ENCODE data around the gene SYTL2.

SYTL2 gene

DNA sequence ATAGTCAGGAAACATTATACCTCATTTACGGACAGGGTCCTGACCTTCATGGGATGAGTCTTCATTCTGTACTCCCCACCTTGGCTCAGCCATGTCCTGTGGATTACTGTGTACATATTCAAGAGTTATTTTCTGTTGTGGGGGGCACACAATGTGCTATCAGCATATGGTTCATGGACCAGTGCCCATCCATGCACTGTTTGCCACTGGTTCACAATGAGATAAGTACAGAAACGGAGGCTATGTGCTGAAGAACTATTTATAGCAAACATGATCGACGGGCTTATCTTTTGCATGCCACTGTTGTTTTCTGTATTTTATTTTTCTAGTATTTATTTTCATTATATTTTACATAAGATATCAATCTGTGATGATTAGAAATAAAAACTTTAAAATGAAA lies 68.6 kb downstream of the SYTL2 start:
- no peak for FAIRE-seq
- no peak for DNase-seq (ENCODE audit: insufficient read length, low spot score)

DNA sequence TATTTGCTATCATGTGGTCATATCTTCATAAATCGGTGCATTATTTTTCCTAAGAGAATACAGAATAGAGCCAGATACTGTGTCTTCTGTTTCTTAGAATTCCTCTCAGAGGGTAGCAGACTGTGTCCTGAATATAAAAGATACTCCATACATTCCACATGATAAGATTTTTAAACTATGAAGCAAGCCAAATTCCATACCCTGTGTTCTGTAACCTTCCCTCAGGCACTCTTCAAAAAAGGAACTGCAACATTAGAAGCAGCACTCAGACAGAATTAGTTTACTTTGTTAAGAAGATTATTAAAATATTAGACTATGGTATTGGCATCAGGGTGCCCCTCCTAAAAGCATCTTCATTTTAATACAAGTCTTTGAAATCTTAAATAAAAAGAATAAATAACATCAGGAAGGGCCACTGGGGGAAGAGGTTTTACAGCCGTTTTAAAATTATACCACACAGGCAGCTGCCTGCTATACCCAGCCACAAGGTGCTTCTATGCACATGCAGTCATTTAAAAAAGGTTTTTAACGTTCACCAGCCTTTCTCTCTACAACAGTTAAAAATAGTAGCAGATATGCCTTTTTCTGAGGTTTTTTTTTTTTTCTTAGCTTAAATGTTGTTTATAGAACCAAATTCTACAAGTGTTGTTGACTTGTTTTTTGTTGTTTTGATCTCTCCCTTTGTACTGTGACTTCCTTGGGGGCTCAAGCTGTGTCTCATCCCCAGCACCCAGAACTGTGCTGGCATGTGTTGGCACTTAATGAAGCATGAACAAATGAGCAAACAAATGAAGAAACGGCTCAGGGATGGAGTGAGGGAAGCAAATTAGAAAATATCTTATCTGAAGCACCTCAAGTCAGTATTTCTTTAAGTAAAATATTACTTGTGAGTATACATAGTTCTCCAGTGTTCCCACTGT lies 70.2 kb downstream of the SYTL2 start:
- FAIRE-seq = no peak

DNA sequence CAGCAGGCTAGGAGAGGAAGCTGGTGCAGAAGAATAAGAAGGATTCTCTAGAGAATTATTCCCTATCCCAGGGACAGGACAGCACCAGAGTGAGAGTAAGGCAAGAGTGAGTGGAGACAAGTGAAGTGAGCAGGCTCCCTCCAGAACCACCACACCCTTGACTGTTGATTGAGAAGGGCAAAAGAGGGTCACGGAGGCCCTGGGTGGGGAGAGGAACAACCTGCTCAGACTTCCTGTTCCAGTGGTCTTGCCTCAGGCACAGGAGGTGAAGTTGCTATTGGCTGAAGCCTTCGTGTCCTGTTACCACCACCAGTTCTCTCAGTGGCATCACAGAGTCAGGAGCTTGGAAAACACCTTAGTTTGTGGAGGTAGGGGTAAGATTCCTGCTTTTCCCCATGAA lies 73.2 kb downstream of the SYTL2 start:
- no peak for FAIRE-seq

More for the DNA sequence above, 70.2 kb downstream of the SYTL2 start:
- DNase-seq (ENCODE audit: insufficient read length, low spot score) = no peak

DNA sequence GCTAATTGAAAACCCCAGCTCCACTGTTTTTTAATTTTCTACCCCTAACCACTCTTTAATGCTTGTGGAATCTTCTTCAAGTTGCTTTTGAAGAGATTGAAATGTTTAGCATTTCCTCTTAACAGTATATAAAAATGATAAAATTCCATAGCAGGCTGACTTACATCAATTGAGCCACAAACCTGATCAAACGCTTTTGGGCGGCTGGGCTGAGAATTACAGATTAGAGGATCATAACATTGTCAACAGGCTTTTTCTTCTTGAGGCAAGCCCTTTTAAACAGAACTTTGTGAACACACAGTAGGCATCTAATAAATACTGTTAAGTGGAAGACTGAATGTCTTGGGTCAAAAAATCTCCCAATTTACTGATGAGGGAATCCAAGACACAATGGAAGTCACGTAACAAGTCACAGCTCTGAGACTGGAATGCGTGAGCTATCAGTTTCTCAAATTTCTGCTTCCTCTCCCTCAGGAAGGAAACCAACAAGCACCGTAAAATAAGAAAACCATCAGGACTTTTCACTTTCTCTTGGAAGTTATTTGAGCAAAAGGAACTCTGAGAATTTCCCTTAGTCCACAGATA lies 75.0 kb downstream of the SYTL2 start:
- FAIRE-seq = no peak

More for the DNA sequence above, 73.2 kb downstream of the SYTL2 start:
- DNase-seq (ENCODE audit: insufficient read length, low spot score) = no peak

DNA sequence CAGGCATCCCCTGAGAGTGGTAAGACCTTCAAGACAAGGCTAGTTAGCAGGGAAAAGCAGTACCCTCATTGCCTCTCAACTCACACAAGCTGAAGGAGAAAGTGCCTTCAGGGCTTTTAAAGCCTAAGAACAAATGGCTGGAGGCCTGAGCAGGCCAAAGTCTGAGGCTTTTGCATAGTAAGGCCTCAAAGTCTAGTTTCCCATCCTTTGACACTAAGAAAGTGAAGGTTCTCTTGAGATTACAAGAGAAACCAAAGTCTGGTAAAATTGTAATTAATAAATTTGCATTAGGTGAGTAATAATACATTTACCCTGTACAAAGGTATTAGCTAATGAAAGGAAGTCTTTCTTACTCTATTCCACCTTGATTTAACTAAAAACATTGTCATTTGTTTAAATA lies 78.0 kb downstream of the SYTL2 start:
- no peak for FAIRE-seq

More for the DNA sequence above, 75.0 kb downstream of the SYTL2 start:
- no peak for DNase-seq (ENCODE audit: insufficient read length, low spot score)

DNA sequence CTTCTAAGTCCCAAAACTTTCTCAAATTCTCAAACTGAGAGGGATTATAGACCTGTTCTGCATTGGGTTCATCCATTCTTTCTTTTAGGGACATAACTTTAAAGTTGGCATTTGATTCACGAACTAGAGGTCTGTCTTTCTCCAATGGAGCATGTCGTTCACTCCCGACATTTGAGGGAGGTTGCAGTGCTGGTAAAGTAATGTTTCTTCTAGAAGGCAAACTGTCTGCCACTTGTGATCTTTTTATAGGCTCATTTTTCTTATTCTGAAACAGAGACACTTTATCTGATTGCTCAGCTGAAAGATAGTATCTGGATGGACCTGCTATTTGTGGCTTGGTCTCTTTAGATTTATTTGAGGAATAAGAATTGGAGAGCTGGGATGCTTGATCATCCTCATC lies 84.6 kb downstream of the SYTL2 start:
- FAIRE-seq = no peak

More for the DNA sequence above, 78.0 kb downstream of the SYTL2 start:
- no peak for DNase-seq (ENCODE audit: insufficient read length, low spot score)

DNA sequence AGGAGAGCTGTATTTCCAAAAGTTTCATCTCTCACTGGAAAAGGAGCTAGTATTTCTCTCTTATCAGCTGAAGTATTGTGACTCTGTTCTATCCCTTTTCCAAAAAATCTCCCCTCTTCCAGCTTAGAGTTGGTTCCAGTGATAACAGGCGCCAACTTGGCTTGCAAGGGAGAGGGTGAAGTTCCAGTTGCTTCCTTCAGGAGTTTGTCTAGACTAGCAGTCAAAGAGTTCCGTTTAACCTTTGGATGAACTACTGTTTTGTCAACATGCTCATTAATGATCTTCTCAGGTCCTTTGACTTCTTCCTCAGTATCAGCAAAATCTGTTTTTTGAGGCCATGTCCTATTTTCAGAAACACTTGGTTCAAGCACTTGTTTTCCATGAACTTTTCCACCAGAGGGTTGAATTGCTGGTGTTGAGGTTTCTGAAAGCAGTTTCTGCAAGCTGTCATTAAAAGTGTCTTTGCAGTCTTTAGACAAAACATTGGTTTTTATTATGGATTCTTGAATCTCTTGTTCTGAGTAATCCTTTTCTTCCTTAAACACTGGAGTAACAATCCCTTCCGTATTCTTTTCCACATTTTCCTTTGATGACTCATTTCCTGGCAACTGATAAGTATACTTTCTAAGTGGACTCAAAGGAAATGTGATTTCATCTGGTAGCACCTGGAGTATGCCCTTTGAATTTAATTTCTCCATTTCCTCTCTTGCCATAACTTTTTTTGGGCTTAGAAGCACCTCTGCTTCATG lies 85.3 kb downstream of the SYTL2 start:
- no peak for DNase-seq (ENCODE audit: insufficient read length, low spot score)
- FAIRE-seq = no peak

More for the DNA sequence above, 84.6 kb downstream of the SYTL2 start:
- no peak for DNase-seq (ENCODE audit: insufficient read length, low spot score)

DNA sequence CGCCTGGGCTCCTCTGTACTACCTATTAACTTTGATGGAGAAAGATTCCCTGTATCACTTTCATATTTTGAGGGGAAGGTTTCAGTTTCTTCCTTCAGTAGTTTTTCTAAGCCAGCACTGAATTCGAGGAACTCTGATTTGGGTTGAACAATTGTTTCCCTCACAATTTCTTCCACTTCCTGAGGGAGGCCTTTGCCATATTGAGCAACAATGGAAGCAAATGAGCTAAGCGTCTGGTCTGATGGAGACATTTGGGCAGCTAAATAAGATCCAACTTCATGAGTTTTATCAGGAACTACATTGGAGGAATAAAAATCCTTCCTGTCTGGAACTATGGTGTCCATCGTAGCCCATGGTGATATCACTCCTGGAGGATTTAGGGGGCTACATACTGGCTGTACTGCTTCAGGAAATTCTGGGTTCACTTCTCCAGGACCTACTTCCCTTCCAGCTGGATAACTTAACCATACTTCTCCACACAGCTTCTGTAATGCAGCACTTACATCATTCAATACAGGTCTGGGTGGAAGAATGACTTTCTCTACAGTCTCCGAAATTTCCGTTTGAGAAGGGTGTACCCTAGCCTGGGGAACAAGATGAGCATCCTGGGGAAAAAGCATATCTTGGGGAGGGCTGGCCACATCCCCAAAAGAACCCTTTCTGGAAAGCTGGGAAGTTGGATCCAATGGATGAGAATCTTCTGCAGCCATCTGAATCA lies 86.0 kb downstream of the SYTL2 start:
- DNase-seq (ENCODE audit: insufficient read length, low spot score) = no peak
- FAIRE-seq = no peak

DNA sequence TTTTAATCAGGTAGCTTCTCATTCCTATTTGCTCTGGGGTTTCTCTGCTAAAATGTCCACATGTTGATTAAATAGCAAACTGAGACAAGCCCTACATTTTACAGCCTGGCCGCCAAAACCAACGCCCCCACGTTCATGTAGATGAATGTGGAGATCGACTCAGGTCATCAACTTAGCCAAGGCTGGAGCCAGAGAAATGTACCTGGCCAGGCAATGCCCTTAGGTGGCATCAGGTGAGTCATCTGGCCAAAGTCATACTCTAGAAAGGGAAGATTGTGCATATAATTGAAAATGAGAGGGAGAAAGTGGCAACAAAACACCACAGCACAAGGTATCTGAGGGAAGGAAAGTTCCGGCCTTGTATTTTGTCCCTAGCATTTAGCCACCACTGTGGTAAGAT lies 87.9 kb downstream of the SYTL2 start:
- FAIRE-seq = no peak
- no peak for DNase-seq (ENCODE audit: insufficient read length, low spot score)

DNA sequence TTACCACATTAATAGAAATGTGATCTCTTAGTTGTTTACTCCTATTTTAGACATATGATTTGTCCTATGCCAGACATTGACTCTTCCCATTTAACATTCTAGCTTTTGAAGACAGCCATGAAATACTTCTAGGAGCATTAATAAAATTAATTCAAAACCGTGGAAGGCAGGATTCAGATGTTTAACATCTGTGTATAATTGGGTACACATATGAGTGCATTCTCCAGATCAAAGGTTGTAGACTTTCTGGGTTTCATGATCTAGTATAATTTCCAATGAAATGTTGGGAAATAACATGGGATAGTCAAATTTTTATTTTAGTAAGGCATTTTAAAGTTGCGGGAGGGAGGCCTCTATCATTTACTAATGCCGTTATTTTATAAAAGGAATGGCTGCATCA lies 89.8 kb downstream of the SYTL2 start:
- FAIRE-seq = no peak
- DNase-seq (ENCODE audit: insufficient read length, low spot score) = no peak

DNA sequence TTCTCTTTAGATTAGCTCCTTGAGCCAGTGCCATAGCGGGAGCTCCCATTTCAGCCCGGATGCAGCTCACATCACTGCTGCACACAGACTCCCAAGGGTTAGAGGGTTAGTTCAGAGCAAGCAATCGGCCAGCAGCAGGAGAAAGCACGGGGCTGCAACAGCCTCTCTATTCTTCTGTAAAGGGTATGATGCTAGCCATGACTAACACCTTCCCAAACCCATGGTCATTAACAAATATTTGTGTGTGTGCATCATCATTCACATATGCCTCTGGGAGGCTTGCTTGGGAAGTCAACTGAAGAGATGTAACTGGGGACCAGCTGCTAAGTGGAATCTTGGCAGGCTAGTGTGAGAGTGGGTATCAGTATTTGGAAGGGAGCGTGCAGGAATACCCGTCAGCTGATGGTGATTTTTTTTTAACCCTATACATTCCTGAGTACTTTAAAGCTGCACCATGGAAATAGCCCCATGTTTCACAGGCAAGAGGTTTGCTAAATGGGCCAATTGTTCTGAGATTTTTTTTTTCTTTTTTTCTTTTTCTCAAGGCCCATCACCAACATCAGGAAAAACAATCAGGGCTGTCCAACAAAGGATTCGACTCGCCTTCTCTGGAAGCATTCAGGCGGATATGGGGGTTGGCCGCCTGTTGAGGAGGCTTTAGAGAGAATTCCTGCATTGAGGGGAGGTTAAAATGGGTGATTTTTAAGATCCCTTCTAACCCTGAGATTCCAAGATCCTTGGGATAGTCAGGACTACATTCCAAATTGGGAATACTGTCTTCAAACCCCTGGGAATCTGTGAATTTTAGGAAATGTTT lies 91.7 kb downstream of the SYTL2 start:
- DNase-seq (ENCODE audit: insufficient read length, low spot score) (no peak), FAIRE-seq (no peak)

DNA sequence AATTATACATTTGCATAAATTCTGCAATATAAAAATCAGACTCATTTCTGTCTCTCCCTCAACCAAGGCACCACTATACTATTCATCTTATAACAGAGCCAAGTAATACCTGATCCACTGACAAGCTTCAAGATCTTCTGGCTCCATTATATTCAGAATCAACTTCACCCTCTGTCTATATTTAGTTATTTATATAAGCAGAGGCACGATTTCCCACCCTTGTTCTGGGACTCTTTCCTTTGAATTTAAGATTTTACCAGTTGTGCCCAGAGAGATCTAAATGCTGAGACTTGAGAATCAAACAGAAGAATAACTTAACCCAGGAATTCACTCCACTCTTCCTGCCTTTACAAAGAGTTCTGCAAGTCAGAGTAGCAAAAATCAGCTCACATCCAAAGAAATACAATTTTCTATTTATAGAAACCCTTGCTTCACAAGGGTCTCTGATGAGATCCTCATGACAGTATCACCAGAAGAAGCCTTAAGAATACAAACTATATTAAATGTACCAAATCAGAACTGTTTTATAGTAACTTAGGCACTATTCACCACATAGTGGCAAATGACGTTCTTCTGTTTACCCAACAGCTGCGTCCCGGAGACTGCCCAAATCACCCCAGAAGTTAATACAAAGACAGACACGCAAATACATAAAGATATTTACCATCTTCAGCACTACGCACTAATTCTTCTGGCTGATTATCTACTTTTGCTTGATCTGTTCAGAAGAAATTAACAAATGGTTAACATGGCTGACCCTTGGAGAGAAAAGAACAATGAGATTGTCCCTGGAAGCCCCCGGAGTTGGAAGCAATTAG lies 92.6 kb downstream of the SYTL2 start:
- DNase-seq (ENCODE audit: insufficient read length, low spot score) = no peak
- FAIRE-seq = no peak

DNA sequence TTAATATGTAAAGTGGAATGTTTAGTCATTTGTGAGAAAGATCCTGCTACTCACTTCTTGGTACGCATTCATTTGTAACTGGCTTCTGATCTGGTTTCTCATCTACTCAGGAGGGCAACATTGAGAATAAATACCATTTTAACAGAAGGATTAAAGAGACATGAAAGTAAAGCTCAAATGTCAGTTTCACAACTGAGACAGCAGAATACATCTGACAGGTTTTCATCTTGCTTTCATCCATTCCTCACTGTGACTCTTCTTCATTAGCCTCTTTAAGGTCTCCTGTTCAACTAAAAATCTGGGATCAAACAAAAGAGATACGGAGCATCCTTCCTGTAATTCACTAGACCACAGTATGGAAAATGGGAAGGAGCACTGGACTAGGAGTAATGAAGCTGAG lies 93.5 kb downstream of the SYTL2 start:
- DNase-seq (ENCODE audit: insufficient read length, low spot score) (no peak), FAIRE-seq (no peak)

DNA sequence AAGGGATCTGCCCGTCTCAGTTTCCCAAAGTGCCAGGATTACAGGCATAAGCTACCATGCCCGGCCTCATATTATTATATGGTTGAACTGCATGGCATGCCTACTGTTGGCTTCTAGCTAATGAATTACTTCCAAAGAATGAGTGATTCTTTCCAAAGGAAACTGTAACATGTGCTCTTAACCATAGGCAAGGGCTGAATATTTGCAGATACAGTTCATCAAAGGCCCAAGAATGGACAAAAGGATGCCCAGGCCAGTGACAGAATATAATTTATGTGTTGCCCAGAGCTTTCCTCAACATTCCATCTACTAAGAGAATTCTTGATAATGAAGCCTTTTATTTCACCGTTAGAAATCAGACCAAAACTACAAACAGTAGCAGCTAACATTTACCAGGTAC lies 98.0 kb downstream of the SYTL2 start:
- no peak for FAIRE-seq
- DNase-seq (ENCODE audit: insufficient read length, low spot score) = no peak

DNA sequence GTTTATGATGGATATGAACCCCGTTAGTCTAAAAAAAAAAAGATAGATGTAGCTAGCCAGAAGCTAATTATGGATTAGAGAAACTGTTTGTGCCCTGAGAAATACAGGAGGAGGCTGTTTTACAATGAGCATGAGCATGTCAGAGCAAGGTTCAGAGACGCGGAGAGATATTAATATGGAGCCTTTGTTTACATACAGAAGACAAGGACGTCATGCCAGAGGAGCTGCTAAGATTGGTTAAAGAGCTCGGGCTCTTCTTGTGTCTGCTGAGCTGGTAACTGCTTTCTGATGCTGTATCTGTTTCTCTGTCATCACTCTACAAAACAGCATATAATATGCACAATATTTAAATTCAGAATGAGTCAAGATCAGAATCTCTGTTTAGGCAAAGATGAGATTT lies 100.0 kb downstream of the SYTL2 start:
- no peak for DNase-seq (ENCODE audit: insufficient read length, low spot score)
- no peak for FAIRE-seq

DNA sequence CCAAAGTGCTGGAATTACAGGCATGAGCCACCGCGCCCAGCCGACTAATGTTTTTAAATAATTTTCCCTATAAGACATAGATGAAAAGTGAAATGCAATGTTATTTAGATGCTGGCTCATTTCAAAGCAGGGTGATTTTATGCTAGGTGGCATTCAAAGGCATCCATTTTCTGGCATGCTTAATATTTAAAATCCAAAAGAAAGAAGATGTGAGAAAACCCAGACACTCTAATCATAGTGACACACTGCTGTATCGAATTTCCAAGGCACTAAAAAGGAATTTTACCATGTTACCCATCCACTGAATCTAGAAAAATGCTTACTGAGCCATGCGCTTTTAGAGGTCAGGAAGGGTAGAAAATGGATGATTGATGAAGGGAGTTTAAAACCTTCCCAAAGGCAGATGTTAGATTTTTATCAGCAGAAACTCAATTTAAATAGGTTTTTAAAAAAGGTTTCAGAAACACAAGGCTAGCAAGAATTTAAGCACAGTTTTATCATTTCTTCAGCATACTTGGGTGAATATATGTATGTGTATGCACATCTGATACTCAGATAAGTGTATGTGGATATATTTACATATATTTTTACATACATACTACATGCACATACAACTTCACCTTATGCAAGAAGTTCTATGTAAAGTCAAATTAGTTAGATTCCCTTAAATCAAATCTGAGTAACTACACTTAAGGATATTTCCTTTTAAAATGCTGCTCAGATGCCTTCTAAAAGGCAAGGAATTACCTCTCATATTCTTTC lies 100.8 kb downstream of the SYTL2 start:
- DNase-seq (ENCODE audit: insufficient read length, low spot score) (no peak), FAIRE-seq (no peak)

DNA sequence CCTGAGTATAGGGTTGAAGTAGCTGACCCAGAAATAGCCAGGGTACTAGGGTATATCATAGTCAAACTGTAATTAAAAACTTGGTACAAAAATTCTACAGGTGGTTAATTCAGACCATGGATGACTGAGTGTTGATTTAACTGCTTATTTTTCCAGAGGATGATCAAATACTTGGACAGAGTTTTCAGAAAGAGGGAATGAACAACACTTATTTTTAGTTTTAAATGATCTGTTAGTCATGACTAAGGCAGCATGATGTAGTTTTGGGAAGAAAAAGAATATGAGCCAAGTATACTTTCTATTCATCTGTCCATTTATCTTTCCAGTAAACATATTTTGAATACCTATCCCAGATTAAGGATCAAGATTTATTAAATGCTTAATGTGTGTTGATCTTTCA lies 105.1 kb downstream of the SYTL2 start:
- DNase-seq (ENCODE audit: insufficient read length, low spot score) (no peak), FAIRE-seq (no peak)

DNA sequence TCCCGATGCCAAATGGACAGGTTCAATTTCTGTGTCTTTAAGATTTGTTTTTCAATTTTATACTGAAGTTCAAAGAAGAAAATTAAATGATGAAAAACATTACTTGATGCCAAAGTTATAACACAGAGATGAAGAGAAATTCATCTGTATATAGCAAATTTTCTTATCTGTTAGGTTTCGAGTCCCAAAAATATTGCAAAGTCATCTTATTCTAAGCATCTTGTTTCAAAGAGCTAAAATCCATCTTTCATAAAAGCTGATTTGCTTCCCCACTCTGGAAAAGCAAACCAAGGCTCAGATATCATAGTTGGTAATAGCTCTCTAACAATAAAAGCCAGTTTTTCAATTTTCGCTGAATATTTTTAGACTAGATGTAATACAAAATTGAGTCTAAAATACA lies 106.0 kb downstream of the SYTL2 start:
- no peak for FAIRE-seq
- no peak for DNase-seq (ENCODE audit: insufficient read length, low spot score)

All from GM19239 (cell line).